ENCODE data around the gene ZNF346.

Gene ZNF346

DNA sequence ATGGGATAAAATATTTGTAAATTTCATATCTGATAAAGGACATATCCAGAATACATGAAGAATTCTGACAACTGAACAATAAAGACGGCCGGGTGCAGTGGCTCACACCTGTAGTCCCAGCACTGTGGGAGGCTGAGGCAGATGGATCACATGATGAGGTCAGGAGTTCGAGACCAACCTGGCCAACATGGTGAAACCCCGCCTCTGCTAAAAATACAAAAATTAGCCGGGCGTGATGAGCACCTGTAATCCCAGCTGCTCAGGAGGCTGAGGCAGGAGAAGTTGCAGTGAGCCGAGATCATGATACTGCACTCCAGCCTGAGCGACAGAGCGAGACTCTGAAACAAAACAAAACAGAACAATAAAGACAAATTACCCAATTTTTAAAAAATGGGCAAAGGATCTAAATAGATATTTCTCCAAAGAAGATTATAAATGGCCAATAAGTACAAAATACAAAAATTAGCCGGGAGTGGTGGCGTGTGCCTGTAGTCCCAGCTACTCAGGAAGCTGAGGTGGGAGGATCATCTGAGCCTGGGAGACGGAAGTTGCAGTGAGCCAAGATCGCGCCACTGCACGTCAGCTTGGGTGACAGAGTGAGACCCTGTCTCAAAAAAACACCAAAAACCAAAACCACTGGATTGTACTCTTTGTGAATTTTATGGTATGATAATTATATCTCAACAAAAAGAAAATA lies 101.4 kb downstream of the ZNF346 start:
- no peak for DNase-seq (ENCODE audit: low read depth)

DNA sequence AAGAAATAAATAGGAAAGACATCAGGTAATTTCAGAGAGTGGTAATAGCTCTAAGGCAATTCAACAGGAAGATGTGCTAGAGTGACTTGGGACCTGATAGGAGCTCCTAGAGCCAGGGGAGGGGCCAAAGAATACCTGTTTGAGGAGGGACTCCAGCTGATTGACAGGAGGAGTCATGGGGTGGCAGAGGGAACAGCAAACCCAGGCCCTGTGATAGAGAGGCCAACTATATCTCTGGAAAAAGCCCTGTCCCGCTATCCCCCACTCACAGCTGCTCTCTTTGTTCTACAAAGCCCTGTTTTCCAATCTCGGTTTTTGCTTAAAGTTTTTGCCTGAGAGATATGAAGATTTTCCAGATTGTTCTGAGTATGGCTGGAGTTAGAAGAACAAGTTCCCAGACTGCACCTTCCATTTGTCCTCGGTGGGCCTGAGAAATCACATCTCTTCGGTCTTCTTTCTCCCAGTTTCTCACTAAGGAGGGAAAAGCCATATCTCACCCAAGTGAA lies 102.0 kb downstream of the ZNF346 start:
- DNase-seq (ENCODE audit: low read depth) = no peak

DNA sequence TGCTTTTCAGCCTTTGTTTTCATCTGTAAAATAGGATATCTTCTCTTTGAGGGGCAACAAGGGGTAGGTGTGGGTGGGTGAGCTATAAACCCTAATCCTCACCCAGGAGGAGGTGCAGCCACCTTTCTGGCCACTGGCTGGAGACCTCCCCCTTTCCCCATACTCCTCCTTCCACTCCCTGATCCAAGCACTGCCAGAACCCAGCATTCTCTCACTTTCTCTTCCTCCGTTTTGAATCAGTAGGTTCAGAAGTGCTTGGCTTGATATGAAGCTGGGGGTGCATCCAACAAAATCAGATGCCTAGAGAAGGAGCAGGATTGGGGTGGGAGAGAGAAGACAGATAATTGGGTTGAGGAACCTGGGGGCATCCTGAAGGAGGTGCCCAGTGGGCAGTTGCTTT lies 104.3 kb downstream of the ZNF346 start:
- no peak for DNase-seq (ENCODE audit: low read depth)

DNA sequence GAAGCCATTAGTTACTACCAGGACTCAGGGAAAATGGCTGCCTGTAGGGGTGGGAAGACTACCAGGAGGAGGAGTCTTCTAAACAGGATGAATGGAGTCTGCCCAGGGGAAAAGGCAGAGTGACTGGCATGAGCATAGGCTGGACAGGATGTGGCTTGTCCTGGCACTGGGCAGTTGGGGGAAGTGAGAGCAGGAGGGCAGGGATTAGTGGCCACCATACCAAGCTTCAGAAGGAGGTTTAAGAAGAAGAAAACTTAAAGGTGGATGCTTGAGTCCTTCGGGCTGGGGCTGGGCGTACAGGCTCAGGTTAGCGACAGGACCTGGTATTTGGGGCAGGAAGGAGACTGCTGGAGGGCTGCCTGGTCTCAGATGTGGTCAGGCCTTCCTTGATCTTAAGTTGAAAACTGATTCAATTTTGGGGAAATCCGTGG lies 106.1 kb downstream of the ZNF346 start:
- no peak for DNase-seq (ENCODE audit: low read depth)

DNA sequence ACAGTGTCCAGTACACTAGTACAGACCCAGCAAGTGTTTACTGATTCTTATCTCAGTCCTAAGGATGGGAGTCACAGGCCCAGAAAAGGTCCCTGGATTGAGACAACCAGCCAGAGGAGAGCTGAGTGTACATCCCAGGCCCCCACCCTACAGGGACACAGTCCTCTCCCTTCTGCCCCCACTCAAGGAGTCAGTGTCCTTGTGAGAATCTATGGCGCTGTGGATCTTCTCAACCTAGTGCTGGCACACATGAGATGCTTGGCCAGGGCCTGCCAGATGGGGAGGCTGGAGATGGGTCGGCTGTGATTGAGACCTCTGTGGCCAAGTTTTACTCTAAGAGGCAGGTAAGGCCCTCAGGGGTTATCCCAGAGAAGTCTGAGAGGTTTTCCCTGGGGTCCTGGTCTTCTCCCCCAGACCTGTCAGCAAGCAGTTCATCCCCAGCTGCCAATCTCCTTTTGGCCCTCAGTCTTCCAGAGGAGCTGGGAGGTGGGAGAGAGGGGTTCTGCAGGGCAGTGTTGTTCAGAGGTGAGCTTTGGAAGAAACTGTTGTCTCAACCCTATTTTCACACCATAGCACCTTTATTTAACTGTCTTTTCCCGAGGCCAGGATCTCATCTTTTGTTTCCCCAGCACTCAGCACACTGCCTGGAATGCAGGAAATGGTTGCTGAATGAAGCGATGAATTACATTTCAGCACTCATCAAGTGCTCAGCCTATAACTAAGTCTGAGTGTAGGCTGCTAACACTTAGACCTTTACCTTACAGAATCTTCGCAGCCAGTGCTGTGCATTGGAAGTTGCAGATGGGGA lies 107.9 kb downstream of the ZNF346 start:
- no peak for DNase-seq (ENCODE audit: low read depth)
